Activated T-cell treated with anti-CD3 and anti-CD28 coated beads, Interleukin-2, amount 50 U/mL, for 24 hours (primary cell): ENCODE data around the gene TEX19.

ENCODE experiments used
- DNase-seq: peaks from one replicate; pipeline ENCODE4 v3.0.0-alpha.2; 2020
- H3K27ac Mint-ChIP-seq: 2 replicates; pipeline ENCODE4 v1.8.0; 2020; ENCODE audit warnings: mild to moderate bottlenecking, mixed read lengths
- H3K27me3 Mint-ChIP-seq: 2 replicates; pipeline ENCODE4 v1.8.0; 2020; ENCODE audit warnings: mixed read lengths
- H3K36me3 Mint-ChIP-seq: 2 replicates; pipeline ENCODE4 v1.8.0; 2020; ENCODE audit warnings: low read depth, mixed read lengths
- H3K4me1 Mint-ChIP-seq: 2 replicates; pipeline ENCODE4 v1.8.0; 2020; ENCODE audit warnings: low read depth, mixed read lengths
- H3K4me3 Mint-ChIP-seq: 2 replicates; pipeline ENCODE4 v1.8.0; 2020; ENCODE audit warnings: mild to moderate bottlenecking, moderate library complexity, mixed read lengths
- H3K9me3 Mint-ChIP-seq: 2 replicates; pipeline ENCODE4 v1.8.0; 2020; ENCODE audit warnings: mixed read lengths

TEX19 gene

DNA sequence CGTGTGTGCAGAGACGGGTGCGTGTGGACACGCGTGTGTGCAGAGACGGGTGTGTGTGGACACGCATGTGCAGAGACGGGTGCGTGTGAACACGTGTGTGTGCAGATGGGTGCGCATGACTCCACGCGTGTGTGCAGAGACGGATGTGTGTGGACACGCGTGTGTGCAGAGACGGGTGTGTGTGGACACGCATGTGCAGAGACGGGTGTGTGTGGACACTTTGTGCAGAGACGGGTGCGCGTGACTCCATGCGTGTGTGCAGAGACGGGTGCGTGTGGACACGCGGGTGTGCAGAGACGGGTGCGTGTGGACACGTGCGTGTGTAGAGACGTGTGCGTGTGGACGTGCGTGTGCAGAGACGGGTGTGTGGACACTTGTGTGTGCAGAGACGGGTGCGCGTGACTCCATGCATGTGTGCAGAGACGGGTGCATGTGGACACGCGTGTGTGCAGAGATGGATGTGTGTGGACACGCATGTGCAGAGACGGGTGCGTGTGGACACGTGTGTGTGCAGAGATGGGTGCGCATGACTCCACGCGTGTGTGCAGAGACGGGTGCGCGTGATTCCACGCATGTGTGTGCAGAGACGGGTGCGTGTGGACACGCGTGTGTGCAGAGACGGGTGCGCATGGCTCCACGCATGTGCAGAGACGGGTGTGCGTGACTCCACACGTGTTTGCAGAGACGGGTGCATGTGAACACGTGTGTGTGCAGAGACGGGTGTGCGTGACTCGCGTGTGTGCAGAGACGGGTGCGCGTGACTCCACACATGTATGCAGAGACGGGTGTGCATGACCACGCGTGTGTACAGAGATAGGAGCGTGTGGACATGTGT, 40.1 kb upstream of the TEX19 start:
- Mint-ChIP-seq H3K36me3 (peaks cover 51% of the 10 kb centered on the region), H3K27ac (no peak overlapping the region), H3K9me3 (no peaks in the 10 kb centered on the region), H3K27me3 (no peaks in the 10 kb centered on the region), H3K4me1 (peaks cover 27% of the 10 kb centered on the region), H3K4me3 (no peak overlapping the region)
- DNase-seq, result peak; percentile 29

- no peak overlapping the region for H3K27ac Mint-ChIP-seq
- peak overlapping the region; percentile 33 for H3K4me3 Mint-ChIP-seq
- peak; percentile 31 for DNase-seq
- H3K9me3 Mint-ChIP-seq, result no peaks in the 10 kb centered on the region
- peaks cover 30% of the 10 kb centered on the region for H3K4me1 Mint-ChIP-seq
- H3K27me3 Mint-ChIP-seq, result no peaks in the 10 kb centered on the region
- H3K36me3 Mint-ChIP-seq, result peaks cover 47% of the 10 kb centered on the region
These were observed 39.4 kb upstream of the TEX19 start for GRCh38 chr17:82319619-82320062.

GRCh38 chr17:82320140-82320840, 38.8 kb upstream of the TEX19 start:
- peaks cover 48% of the 10 kb centered on the region for H3K36me3 Mint-ChIP-seq
- no peak overlapping the region for H3K27ac Mint-ChIP-seq
- no peaks in the 10 kb centered on the region for H3K9me3 Mint-ChIP-seq

GRCh38 chr17:82320956-82321927, 37.8 kb upstream of the TEX19 start:
- no peaks in the 10 kb centered on the region for H3K9me3 Mint-ChIP-seq
- no peaks in the 10 kb centered on the region for H3K27me3 Mint-ChIP-seq
- H3K4me3 Mint-ChIP-seq, result peak overlapping the region; percentile 86
- H3K4me1 Mint-ChIP-seq, result peaks cover 34% of the 10 kb centered on the region
- H3K36me3 Mint-ChIP-seq, result peaks cover 39% of the 10 kb centered on the region
- DNase-seq, result peak; percentile 89
- no peak overlapping the region for H3K27ac Mint-ChIP-seq

More at GRCh38 chr17:82320140-82320840, 38.8 kb upstream of the TEX19 start:
- Mint-ChIP-seq H3K4me3 (peak overlapping the region; percentile 86), H3K27me3 (no peaks in the 10 kb centered on the region), H3K4me1 (peaks cover 36% of the 10 kb centered on the region)
- DNase-seq, result peak; percentile 36

DNA sequence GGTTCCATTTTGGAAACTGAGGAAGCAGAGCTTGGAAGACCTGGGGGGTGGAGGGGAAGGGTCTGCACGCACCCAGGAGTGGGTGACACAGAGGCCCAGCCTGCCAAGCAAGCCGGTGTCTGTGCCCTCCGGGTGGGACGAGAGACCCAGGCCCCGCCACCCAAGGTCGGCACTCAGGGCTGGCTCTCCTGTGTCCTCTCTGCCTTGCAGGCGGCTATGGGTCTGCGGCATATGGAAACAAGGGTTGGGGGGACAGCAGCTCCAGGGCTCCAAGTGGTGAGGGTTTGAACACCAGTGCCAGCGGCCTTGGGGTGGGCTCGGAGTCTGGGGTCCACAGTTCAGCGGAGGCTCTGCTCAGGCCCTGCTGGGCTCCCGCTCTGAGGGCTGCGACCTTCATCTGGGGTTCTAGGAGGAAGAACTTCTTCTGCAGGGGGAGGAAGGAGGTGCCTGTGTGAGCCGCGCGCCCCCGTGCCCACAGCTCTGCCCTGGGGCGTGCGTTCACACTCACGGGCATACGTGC, 37.0 kb upstream of the TEX19 start:
- H3K27me3 Mint-ChIP-seq, result no peaks in the 10 kb centered on the region
- H3K9me3 Mint-ChIP-seq, result no peaks in the 10 kb centered on the region
- peak overlapping the region; percentile 86 for H3K4me3 Mint-ChIP-seq
- peaks cover 34% of the 10 kb centered on the region for H3K4me1 Mint-ChIP-seq
- H3K27ac Mint-ChIP-seq, result no peak overlapping the region
- DNase-seq, result peak; percentile 66
- peaks cover 31% of the 10 kb centered on the region for H3K36me3 Mint-ChIP-seq

GRCh38 chr17:82322526-82323453, 36.3 kb upstream of the TEX19 start:
- peak overlapping the region; percentile 86 for H3K4me3 Mint-ChIP-seq
- DNase-seq, result peak; percentile 31
- peaks cover 34% of the 10 kb centered on the region for H3K4me1 Mint-ChIP-seq
- H3K36me3 Mint-ChIP-seq, result peaks cover 29% of the 10 kb centered on the region
- no peaks in the 10 kb centered on the region for H3K9me3 Mint-ChIP-seq
- peak overlapping the region; percentile 82 for H3K27ac Mint-ChIP-seq
- H3K27me3 Mint-ChIP-seq, result no peaks in the 10 kb centered on the region

DNA sequence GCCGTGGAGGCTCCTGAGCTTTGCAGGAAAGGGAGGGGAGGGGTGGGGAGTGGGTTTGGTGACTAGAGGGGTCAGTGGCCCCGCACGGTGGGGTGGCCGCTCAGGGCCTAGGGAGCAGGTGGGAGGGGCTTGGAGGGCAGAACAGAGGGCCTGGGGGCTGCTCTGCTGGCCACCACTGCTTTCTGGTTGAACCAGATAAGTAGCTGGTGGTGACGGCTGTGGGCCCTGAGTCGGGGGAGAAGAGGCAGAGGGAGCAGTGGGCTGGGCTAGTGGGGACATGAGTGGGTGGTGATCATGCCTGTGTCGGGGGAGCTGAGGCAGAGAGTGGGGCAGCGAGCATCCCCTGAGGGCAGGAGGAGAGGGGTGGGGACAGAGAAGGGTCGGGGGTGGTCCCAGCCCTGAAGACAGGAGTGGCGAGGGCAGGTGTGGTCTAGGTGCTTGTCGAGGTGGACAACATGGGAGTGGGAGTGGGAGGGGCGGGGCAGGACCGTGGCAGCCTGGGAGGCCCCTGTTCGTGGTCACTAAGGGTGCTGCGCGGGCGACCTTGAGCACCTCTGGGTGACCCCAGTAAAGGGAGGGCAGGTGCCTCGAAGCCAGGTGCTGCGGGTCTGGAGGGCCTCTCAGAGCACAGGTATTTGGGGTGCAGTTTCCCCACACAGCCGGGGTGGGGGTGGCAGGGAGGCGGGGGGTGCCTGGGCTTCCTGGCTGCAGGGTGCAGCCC, 35.4 kb upstream of the TEX19 start:
- peaks cover 34% of the 10 kb centered on the region for H3K4me1 Mint-ChIP-seq
- peaks cover 29% of the 10 kb centered on the region for H3K36me3 Mint-ChIP-seq
- H3K4me3 Mint-ChIP-seq, result peak overlapping the region; percentile 86
- H3K27me3 Mint-ChIP-seq, result no peaks in the 10 kb centered on the region
- H3K9me3 Mint-ChIP-seq, result no peaks in the 10 kb centered on the region
- peak; percentile 39 for DNase-seq
- H3K27ac Mint-ChIP-seq, result peak overlapping the region; percentile 66

GRCh38 chr17:82324566-82325285, 34.3 kb upstream of the TEX19 start:
- Mint-ChIP-seq H3K9me3 (no peaks in the 10 kb centered on the region), H3K36me3 (peaks cover 29% of the 10 kb centered on the region), H3K4me1 (peaks cover 34% of the 10 kb centered on the region), H3K4me3 (peak overlapping the region; percentile 31), H3K27ac (peak overlapping the region; percentile 78), H3K27me3 (no peaks in the 10 kb centered on the region)
- peak; percentile 46 for DNase-seq

DNA sequence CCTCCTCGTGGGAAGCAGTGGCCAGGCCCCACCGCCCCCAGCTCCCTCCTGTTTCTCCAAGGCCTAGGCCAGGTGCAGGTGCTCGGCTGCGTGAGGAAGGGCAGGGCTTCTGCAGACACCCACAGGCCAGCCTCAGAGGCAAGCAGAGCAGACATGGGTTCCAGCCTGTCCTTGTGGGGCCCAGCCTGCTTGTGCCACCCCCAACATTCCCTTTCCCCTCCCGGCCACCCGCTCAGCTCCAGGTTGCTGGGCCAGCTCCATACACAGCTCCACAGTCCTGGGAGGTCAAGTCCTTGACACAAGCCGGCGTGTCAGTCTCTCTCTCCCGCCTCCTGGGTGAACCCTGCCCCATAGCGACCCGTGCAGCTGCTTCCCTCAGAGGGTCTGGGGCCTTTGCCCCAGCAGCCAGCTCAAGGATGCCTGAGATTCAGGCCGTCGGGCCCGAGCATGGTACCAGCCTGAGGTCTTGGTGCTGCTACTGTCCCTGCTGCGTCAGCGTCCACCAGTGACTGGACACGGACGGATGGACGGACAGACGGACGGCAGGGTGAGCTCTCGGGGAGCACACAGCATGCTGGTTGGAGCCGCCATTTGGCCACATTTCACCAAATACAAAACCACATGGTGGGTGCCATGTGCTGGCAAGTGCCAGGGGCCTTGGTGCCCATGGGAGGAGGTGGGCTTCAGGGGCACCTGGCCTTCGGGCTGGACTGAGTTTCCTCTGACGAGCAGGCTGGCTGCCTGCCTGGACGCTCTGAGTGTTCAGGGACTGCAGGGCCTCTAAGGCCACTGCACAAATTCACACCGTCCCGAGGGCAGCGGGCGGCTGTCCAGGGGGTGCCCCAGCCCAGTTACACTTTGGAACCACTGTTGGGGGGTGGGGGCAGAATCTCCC, 33.5 kb upstream of the TEX19 start:
- Mint-ChIP-seq H3K9me3 (no peaks in the 10 kb centered on the region), H3K27me3 (no peaks in the 10 kb centered on the region), H3K4me3 (peak overlapping the region; percentile 31), H3K27ac (peak overlapping the region; percentile 78), H3K4me1 (peaks cover 34% of the 10 kb centered on the region), H3K36me3 (peaks cover 29% of the 10 kb centered on the region)
- no peak for DNase-seq

GRCh38 chr17:82327289-82327688, 31.8 kb upstream of the TEX19 start:
- H3K9me3 Mint-ChIP-seq, result no peaks in the 10 kb centered on the region
- H3K4me1 Mint-ChIP-seq, result peaks cover 28% of the 10 kb centered on the region
- H3K27me3 Mint-ChIP-seq, result peaks cover 2% of the 10 kb centered on the region
- H3K27ac Mint-ChIP-seq, result peak overlapping the region; percentile 11
- H3K4me3 Mint-ChIP-seq, result no peak overlapping the region
- DNase-seq, result peak; percentile 29
- peaks cover 22% of the 10 kb centered on the region for H3K36me3 Mint-ChIP-seq

- Mint-ChIP-seq H3K27ac (no peak overlapping the region), H3K4me3 (no peak overlapping the region), H3K36me3 (peaks cover 19% of the 10 kb centered on the region), H3K27me3 (peaks cover 4% of the 10 kb centered on the region), H3K9me3 (no peaks in the 10 kb centered on the region), H3K4me1 (peaks cover 29% of the 10 kb centered on the region)
- no peak for DNase-seq
These were observed 31.3 kb upstream of the TEX19 start for GRCh38 chr17:82327757-82328140.
